HAP-1 (cell line): ENCODE data around the gene POFUT2.

Source experiments
- DNase-seq, 2 experiments: peaks; one replicate each; pipeline ENCODE4 v3.0.0-alpha.2; 2016 to 2020; ENCODE audit warnings: low spot score in 2 of 2
- H3K27me3 ChIP-seq: fragments of 250-450 bp; sonication (Bioruptor Pico); 2 replicates; pipeline ENCODE4 v1.5.1; 2020; ENCODE audit warnings: low read depth, mild to moderate bottlenecking, moderate library complexity
- H3K36me3 ChIP-seq: fragments of 250-450 bp; sonication (Bioruptor Pico); replicated peaks from 2 replicates; pipeline ENCODE4 v1.5.1; 2020; ENCODE audit warnings: mild to moderate bottlenecking
- H3K4me1 ChIP-seq: fragments of 250-450 bp; sonication (Bioruptor Pico); 2 replicates; pipeline ENCODE4 v1.5.1; 2020; ENCODE audit warnings: mild to moderate bottlenecking
- H3K4me3 ChIP-seq: fragments of 250-450 bp; sonication (Bioruptor Pico); 2 replicates; pipeline ENCODE4 v1.5.1; 2020; ENCODE audit warnings: mild to moderate bottlenecking, moderate library complexity
- H3K9me3 ChIP-seq: fragments of 250-450 bp; sonication (Bioruptor Pico); 2 replicates; pipeline ENCODE4 v1.5.1; 2020; ENCODE audit warnings: mild to moderate bottlenecking, moderate library complexity
- in situ Hi-C: fragments of 300-500 bp; cut with MboI; formaldehyde crosslinking; loops from 3 replicates; pipeline ENCODE4 v1.14.3; 2020; ENCODE audit warnings: low sequenced_read_pairs, inconsistent platforms, mixed read lengths

Gene POFUT2

GRCh38 chr21:45250914-45251634, 36.6 kb downstream of the POFUT2 start:
- H3K4me3 ChIP-seq, result no peak overlapping the region
- in situ Hi-C loops, result no loop called here
- H3K36me3 ChIP-seq, result no peaks in the 10 kb centered on the region
- H3K27me3 ChIP-seq, result peaks cover 4% of the 10 kb centered on the region; the same call in 1 of the 2 replicates
- no peaks in the 10 kb centered on the region for H3K9me3 ChIP-seq
- H3K4me1 ChIP-seq, result no peaks in the 10 kb centered on the region
- no peak for DNase-seq

GRCh38 chr21:45250272-45250671, 37.4 kb downstream of the POFUT2 start:
- Histone ChIP-seq H3K4me3 (no peak overlapping the region), H3K27me3 (peaks cover 4% of the 10 kb centered on the region; the same call in 1 of the 2 replicates), H3K4me1 (no peaks in the 10 kb centered on the region), H3K9me3 (no peaks in the 10 kb centered on the region), H3K36me3 (no peaks in the 10 kb centered on the region)
- DNase-seq, result no peak
- in situ Hi-C loops, result no loop called here

DNA sequence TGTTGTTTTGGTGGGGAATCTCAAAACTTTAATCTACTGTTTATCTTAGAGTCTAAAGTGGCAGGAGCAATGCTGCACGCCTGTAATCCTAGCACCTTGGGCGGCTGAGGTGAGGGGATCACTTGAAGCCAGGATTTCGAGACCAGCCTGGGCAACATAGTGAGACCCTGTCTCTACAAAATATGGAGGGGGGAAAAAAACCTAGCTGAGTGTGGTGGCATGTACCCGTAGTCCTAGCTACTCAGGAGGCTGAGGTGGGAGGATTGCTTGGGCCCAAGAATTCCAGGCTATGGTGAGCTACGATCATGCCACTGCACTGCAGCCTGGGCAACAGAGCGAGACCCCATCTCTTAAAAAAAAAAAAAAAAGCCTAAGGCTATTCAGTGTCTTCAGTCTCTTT, 38.1 kb downstream of the POFUT2 start:
- in situ Hi-C loops, result no loop called here
- no peaks in the 10 kb centered on the region for H3K9me3 ChIP-seq

DNA sequence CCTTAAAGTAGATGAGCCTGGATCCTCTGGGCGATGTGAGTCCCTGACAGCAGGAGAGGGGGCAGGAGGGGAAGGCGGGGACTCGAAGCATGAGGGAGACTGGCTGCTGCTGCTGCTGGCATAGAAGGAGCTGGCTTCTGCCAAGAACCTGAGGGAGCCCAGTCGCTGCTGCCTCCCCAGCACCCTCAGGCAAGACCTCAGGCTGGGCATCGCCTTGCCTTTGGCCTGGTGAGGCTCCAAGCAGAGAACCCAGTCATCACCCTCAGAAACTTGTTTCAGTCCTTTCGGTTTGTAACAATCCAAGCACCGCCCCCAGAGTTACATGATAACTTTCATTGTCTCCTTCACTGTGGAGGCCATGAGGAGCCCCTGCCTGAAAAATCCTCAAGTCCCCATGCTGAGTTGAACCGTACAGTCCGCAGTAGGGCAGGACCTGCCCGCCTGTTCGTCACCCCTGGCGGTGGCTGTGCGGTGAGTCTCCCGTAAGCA, 38.8 kb downstream of the POFUT2 start:
- Histone ChIP-seq H3K4me1 (no peaks in the 10 kb centered on the region), H3K9me3 (peaks cover 3% of the 10 kb centered on the region; the same call in 1 of the 2 replicates), H3K36me3 (no peaks in the 10 kb centered on the region), H3K4me3 (no peak overlapping the region), H3K27me3 (peaks cover 4% of the 10 kb centered on the region; the same call in 1 of the 2 replicates)
- no peak for DNase-seq
- in situ Hi-C loops, result no loop called here

More for the DNA sequence above, 38.1 kb downstream of the POFUT2 start:
- Histone ChIP-seq H3K4me3 (no peak overlapping the region), H3K36me3 (no peaks in the 10 kb centered on the region), H3K4me1 (no peaks in the 10 kb centered on the region), H3K27me3 (peaks cover 4% of the 10 kb centered on the region; the same call in 1 of the 2 replicates)
- no peak for DNase-seq

DNA sequence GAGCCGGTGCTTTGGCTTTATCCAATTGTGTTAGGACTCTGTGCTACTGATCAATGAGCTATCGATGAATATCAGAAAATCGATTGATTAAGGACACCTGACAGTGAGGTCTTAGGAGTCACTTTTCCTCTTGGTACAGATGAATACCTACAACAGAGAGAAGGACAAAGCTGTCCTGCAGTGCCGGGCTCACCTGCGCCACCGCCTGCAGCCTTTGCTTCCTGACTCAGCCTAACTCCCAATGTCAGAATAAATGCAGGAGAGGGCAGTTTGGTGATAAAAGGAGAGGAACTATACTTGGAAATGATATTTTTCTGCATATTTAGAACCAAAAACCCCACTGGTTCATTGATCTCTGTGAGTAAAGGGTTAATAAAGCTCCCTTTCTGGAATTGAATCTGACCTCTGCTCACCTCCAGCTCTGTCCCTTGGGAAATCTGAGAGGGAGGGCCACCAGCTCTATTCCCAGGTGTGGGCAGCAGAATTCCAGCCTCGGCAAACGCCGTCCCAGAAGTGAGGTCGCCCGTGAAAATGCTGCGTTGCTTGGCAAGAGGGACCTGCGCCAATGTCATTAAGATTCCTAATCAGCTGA, 39.3 kb downstream of the POFUT2 start:
- Histone ChIP-seq H3K9me3 (peaks cover 8% of the 10 kb centered on the region), H3K27me3 (peaks cover 4% of the 10 kb centered on the region; the same call in 1 of the 2 replicates), H3K4me3 (no peak overlapping the region), H3K4me1 (peaks cover 2% of the 10 kb centered on the region; the same call in 1 of the 2 replicates), H3K36me3 (no peaks in the 10 kb centered on the region)
- in situ Hi-C loops, result no loop called here
- DNase-seq, result no peak

DNA sequence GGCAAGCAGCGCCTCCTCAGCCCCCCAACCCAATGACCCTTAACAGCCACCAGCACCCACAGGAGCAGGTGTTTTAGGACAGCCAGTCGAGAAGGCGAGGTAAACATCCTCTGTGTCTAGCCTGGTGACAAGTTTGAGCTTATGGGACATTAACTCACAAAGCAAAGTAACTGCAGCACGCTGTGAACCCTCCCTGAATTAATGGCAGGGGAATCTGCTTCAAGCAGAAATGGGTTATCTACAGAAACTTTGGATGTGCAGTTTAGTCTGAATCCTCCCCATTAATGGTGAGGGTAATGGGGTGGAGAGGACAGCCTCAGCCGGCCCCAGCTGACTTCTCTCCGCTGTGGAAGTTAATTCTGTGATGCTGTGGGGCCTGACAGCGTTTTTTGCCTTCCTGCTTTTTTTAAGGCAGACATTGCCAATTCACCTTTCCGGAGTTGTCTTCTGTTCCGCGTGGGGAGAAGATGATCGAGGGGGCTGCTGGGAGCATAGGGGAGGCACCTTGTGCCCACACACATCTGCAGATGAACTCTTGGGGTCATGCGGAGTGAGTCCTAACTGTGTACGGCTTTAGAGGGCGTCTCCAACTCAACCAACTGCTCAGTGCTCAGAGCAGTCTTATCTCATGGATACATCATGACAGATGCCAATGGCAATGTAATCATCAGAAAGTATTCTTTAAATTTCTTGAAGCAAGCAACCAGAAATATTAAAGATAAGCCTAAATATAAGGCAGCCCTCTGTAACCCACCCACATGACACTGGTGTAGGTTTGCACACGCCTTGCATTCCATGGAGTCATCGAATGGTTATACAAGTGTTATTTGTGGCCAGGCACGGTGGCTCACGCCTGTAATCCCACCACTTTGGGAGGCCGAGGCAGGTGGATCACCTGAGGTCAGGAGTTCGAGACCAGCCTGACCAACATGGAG, 41.0 kb downstream of the POFUT2 start:
- in situ Hi-C loops, result no loop called here
- H3K36me3 ChIP-seq, result no peaks in the 10 kb centered on the region
- peaks cover 2% of the 10 kb centered on the region; the same call in 1 of the 2 replicates for H3K4me1 ChIP-seq
- H3K4me3 ChIP-seq, result no peak overlapping the region
- peaks cover 11% of the 10 kb centered on the region for H3K9me3 ChIP-seq
- no peak for DNase-seq
- peaks cover 4% of the 10 kb centered on the region; the same call in 1 of the 2 replicates for H3K27me3 ChIP-seq

GRCh38 chr21:45244799-45245340, 42.8 kb downstream of the POFUT2 start:
- Histone ChIP-seq H3K27me3 (peaks cover 4% of the 10 kb centered on the region; the same call in 1 of the 2 replicates), H3K4me3 (no peak overlapping the region), H3K36me3 (no peaks in the 10 kb centered on the region), H3K9me3 (peaks cover 11% of the 10 kb centered on the region), H3K4me1 (peaks cover 2% of the 10 kb centered on the region; the same call in 1 of the 2 replicates)
- in situ Hi-C loops, result no loop called here
- DNase-seq, result no peak

DNA sequence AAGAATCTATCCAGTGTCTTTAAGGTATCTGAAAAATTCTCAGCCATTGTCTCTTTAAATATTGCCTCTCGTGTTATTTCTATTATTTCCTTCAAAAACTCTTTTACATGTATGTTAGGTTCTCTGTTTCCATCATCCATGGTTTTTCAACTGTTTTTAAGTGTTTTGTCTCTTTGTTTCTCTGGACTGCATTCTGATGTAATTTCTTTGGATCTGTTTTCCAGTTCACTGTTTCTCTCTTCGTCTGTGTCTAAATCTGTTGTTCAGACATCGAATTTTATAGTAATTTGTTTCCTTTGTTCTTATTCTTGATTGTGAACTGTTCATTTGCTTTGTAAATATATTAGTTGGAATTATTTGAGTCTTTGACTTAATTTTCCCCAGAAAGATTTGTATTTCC, 44.1 kb downstream of the POFUT2 start:
- no peak for DNase-seq
- in situ Hi-C loops, result no loop called here
- H3K4me3 ChIP-seq, result no peak overlapping the region
- H3K9me3 ChIP-seq, result peaks cover 11% of the 10 kb centered on the region
- H3K4me1 ChIP-seq, result peaks cover 2% of the 10 kb centered on the region; the same call in 1 of the 2 replicates
- H3K36me3 ChIP-seq, result no peaks in the 10 kb centered on the region
- H3K27me3 ChIP-seq, result peaks cover 4% of the 10 kb centered on the region; the same call in 1 of the 2 replicates

DNA sequence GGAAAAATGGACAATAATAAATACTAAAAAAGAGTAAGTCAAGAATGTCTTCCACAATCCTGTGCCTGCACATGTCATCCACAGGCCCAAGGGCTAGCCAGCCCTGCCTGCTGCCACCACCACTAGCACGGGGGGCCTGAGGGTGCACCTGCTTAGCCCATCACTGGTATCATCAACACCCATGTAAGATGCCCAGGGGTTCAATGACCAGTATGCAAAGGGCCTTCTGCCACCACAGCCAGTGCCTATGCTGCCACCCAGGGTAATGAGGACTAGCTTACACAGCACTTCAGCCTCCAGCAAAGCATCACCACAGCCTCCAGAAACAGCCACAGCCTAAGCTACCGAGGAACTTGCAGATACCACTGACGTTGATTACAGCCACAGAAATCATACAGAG, 46.3 kb downstream of the POFUT2 start:
- peaks cover 2% of the 10 kb centered on the region; the same call in 1 of the 2 replicates for H3K4me1 ChIP-seq
- H3K4me3 ChIP-seq, result no peak overlapping the region
- H3K9me3 ChIP-seq, result peaks cover 11% of the 10 kb centered on the region
- H3K27me3 ChIP-seq, result no peaks in the 10 kb centered on the region
- DNase-seq, result no peak
- H3K36me3 ChIP-seq, result no peaks in the 10 kb centered on the region
- in situ Hi-C loops, result no loop called here

DNA sequence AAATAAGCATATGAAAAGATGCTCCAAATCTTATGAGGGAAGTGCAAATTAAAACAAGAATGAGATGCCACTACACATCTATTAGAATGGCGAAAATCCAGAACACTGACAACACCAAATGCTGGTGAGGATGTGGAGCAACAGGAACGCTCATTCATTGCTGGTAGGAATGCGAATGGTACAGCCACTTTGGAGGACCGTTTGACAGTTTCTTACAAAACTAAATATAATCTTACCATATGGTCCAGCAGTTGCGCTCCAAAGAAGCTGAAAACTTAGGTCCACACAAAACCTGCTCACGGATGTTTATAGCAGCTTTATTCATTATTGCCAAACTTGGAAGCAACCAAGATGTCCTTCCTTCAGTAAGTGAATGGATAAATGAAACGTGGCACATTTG, 50.3 kb downstream of the POFUT2 start:
- H3K27me3 ChIP-seq, result peaks cover 8% of the 10 kb centered on the region
- DNase-seq, result no peak
- peaks cover 10% of the 10 kb centered on the region for H3K4me1 ChIP-seq
- in situ Hi-C loops, result no loop called here
- H3K9me3 ChIP-seq, result no peaks in the 10 kb centered on the region; the same call in 1 of the 2 replicates
- no peaks in the 10 kb centered on the region for H3K36me3 ChIP-seq
- H3K4me3 ChIP-seq, result no peak overlapping the region

GRCh38 chr21:45236481-45236880, 51.2 kb downstream of the POFUT2 start:
- no peak for DNase-seq
- in situ Hi-C loops, result no loop called here
- Histone ChIP-seq H3K4me3 (no peak overlapping the region), H3K27me3 (peaks cover 8% of the 10 kb centered on the region), H3K36me3 (no peaks in the 10 kb centered on the region), H3K4me1 (peaks cover 10% of the 10 kb centered on the region), H3K9me3 (no peaks in the 10 kb centered on the region; the same call in 1 of the 2 replicates)

DNA sequence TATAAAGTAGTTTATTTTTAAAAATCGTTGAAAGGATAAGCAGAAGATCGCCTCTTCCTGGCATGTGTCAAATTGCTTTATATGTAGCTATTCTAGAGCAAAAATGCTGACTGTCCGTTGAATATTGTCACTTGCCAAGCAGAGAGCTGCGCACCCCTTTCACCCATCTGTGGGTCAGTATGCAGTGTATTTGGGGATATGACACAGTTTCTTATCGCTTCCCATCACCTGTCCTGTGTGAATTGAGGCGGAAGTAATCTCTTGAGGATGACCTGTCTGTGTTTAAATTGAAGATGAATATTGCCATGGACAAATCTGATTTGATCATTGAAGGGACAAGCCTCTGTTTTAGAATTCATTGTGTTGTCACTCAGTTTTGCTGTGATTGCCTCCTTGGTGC, 52.2 kb downstream of the POFUT2 start:
- in situ Hi-C loops, result no loop called here
- DNase-seq, result no peak
- Histone ChIP-seq H3K9me3 (no peaks in the 10 kb centered on the region; the same call in 1 of the 2 replicates), H3K4me3 (no peak overlapping the region), H3K4me1 (peaks cover 10% of the 10 kb centered on the region), H3K36me3 (no peaks in the 10 kb centered on the region), H3K27me3 (peaks cover 8% of the 10 kb centered on the region)

- H3K9me3 ChIP-seq, result no peaks in the 10 kb centered on the region; the same call in 1 of the 2 replicates
- H3K4me1 ChIP-seq, result peaks cover 10% of the 10 kb centered on the region
- no peaks in the 10 kb centered on the region for H3K36me3 ChIP-seq
- no peak overlapping the region for H3K4me3 ChIP-seq
- peaks cover 8% of the 10 kb centered on the region for H3K27me3 ChIP-seq
- in situ Hi-C loops, result no loop called here
- DNase-seq, result peak in 1 of 2 experiments; percentile 17
These were observed 52.7 kb downstream of the POFUT2 start for GRCh38 chr21:45234965-45235364.
